GM19099 (cell line): ENCODE results near the gene ATP2B2.

Experiments
- POLR2A ChIP-seq: IDR thresholded peaks from 3 replicates; pipeline ENCODE4 v1.6.1; 2011; ENCODE audit warnings: low read depth; ENCODE audit not compliant: insufficient read length; ENCODE audit errors: extremely low read depth

ATP2B2 gene

DNA sequence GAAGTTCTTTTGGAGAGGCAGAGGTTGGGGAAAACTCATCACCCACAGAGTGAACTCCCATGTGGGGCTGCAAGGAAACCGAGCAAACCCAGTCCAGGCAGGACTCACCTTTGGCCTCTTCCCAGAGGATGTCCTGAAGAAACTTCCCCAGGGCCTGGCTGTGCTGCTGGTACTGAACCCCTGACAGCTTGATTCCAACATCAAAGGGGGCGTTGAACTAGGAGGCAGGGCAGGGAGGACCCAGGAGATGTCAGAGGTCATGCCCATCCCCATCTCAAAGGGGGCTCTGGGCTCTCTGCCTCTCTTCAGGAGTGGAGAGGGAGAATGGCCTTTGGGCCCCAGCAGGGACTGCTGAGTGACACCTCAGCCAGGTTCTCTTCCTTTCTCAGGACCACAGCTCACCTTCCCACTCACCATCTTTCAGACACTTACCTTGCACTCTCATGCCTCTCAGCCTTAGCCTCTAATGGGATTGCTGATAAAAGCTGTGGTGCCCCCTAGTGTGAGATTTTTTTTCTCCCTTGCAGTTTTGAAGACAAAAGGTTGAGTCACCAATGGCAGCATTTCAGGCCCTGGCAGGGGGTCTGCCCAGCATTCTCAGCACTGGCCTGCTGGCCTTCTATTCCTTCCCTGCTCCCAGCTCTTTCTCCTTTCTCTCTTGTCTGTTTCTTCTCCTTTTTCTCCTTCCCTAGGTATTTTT lies 218.6 kb downstream of the ATP2B2 start:
- no peak for TF ChIP-seq POLR2A

- TF ChIP-seq POLR2A, result no peak
Measured at GRCh38 chr3:10286133-10286524, 219.3 kb downstream of the ATP2B2 start.

GRCh38 chr3:10285272-10286132 lies 219.9 kb downstream of the ATP2B2 start:
- no peak for TF ChIP-seq POLR2A

- TF ChIP-seq POLR2A, result no peak
Measured at GRCh38 chr3:10284496-10284895, 220.9 kb downstream of the ATP2B2 start.

DNA sequence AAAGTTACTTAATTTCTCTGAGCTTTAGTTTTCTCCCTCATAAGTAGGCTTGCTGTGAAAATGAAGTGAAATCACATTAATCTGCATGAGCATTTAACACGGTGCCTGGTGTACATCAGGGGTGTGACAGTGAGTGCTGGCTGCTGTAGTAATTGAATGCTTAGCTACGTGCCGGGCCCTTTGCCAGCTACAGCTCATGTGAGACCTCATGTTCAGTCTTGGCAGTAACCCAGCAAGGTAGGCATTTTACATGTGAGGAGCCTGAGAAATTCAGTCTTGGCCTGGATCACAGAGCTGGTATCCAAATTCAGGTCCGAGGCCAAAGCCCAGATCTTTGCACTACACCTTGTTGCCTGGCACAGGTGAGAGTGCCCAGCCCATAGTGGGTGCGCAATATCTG lies 221.7 kb downstream of the ATP2B2 start:
- no peak for TF ChIP-seq POLR2A

DNA sequence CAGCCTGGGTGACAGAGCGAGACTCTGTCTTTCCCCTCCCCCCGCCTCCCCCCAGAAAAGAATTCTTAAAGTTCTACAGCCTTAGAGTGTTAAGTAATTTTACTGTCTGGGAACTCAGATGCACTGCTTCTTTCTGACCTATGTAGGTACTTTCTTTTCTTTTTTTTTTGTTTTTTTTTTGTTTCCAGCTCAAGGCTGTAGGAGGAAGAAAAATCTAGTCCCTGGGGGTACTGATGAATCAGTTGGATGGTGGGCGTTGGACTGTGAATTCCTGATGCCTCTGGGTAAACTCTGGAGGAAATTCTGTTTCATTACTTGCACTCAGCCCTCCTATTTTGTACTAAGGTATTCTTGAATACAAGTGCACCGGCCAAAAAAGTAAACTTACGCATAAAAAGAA lies 223.4 kb downstream of the ATP2B2 start:
- TF ChIP-seq POLR2A, result no peak

GRCh38 chr3:10280571-10280970 lies 224.8 kb downstream of the ATP2B2 start:
- TF ChIP-seq POLR2A, result no peak

- TF ChIP-seq POLR2A, result no peak
Measured at GRCh38 chr3:10280177-10280529, 225.2 kb downstream of the ATP2B2 start.

GRCh38 chr3:10279384-10280176 lies 225.8 kb downstream of the ATP2B2 start:
- no peak for TF ChIP-seq POLR2A

GRCh38 chr3:10278501-10278900 lies 226.9 kb downstream of the ATP2B2 start:
- no peak for TF ChIP-seq POLR2A

GRCh38 chr3:10277115-10277625 lies 228.2 kb downstream of the ATP2B2 start:
- TF ChIP-seq POLR2A, result no peak

DNA sequence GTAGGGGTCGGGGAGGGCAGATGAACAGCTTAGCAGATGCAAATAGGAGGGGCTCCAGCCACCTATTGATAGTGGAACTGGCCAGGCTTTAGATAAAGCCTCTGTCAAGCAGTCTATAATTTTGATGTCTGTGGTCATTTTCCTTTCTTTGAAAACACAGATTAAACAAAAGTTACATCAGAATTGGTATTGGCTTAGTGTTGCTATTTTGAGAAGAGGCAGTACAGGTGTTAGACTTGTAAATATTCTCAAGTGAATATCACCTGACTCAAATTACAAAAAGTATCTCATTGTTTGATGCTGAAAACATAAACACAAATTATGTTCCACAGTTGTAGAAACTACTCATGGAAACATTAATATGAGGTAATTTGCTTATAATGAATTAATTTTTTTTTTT lies 230.8 kb downstream of the ATP2B2 start:
- no peak for TF ChIP-seq POLR2A
